ENCODE results near the gene TANC1. TPM values are rescaled to one million over a fixed set of nuclear protein-coding genes. Genes with fewer than 3 reads are reported as not detected.
"Not testable (repeated sequence)": the region's sequence is repeated elsewhere in the genome, so short reads cannot be mapped to it uniquely, and the experiment has no call there.

TANC1 gene
- total RNA-seq, 2 experiments from 2014 or later, result 0.15 to 0.25 TPM

DNA sequence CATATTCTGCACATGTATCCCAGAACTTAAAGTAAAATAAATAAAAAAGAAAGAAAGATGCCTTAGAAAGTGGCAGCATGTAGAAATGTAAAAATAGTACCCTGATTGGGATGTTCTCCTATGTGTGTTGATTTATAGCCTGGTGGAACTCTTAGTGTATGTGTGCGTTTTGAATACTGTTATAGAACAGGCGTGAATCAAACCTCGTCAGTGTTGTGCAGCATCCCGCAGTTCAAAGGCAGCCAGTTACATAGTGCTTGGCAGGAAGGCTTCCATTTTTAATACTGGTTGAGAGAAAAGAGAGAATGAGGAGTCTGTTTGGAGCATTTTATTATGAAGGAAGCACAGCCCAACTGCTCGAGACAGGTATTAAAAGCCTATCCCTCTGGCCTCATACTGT is 49.4 kb downstream of the TANC1 start:
- POLR2A ChIA-PET, result no interaction called here
- CTCF ChIA-PET, result no interaction called here

DNA sequence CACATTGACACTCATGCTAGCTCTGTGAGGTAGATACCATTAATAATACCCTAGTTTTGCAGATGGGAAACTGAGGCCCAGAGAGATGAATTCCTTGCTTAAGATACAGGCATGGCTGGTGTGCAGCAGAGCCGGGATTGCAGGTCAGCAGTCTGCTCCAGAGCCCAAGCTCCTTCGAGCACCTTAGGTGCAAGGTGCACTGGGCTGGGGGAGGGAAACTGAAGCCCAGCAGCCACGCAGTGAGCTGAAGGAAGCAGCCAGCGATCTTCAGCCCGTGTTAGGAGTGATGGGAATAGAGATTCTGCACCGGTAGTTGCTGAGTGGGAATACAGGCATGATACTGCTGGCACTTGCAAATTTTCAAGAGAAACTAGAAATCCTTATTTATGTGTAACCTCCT is 50.6 kb downstream of the TANC1 start:
- CTCF ChIA-PET, result no interaction called here
- POLR2A ChIA-PET, result no interaction called here

- ChIA-PET CTCF (no interaction called here), POLR2A (no interaction called here)
Measured at GRCh38 chr2:159022019-159022418, 53.6 kb downstream of the TANC1 start.

- ChIA-PET POLR2A (no interaction called here), CTCF (no interaction called here)
Measured at GRCh38 chr2:159026170-159026569, 57.7 kb downstream of the TANC1 start.

GRCh38 chr2:159028776-159029175 is 60.3 kb downstream of the TANC1 start:
- ChIA-PET CTCF (no interaction called here), POLR2A (no interaction called here)

- ChIA-PET CTCF (no interaction called here), POLR2A (interaction anchor here (0.7 kb wide), 1 partner anchor 44 kb away, joined by 3 read pairs; no protein-coding TSS in a partner anchor)
Measured at GRCh38 chr2:159029936-159030335, 61.5 kb downstream of the TANC1 start.

GRCh38 chr2:159030674-159031380 is 62.4 kb downstream of the TANC1 start:
- CTCF ChIA-PET, result no interaction called here
- POLR2A ChIA-PET, result interaction anchor here (0.7 kb wide), 1 partner anchor 43 kb away, joined by 3 read pairs; no protein-coding TSS in a partner anchor

GRCh38 chr2:159032146-159032545 is 63.7 kb downstream of the TANC1 start:
- ChIA-PET POLR2A (no interaction called here), CTCF (no interaction called here)

DNA sequence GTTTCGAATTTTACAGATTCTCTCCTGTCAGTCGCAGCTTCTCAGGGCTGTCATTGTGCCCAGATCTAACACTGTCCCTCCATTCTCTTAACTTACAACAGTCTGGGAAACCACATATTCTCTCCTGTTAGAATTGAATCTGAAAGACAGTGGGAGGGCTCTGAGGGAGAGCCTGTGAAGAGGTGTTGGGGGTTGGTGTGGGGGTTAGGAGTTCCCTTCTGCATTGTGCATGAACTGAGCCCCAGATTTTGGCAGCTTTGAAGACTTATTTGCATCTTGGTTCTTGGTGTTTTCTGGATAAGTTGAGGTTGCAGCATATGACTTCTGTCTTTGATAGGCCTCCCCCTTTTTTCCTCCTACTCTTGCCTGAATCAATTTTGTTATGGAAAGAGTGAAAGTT is 64.1 kb downstream of the TANC1 start:
- ChIA-PET POLR2A (no interaction called here), CTCF (no interaction called here)

DNA sequence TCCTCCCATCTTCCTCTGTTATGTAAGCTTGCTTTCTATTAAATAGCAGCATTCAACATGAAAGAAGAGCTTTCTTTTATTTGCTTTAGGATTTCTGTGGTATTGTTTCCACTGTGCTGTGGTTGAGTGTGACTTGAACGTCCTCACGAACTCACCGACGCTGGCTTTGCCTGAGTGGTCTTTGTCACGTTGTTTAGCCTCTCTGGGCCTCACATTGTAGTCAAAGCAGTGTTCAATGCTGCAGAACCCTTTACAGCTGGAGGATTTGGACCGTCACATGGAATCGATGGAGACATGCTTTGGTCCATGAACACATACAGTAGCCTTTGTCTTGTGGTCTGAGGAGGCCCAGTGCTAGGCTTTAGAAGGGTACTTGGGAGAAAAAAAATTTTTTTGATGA is 66.3 kb downstream of the TANC1 start:
- POLR2A ChIA-PET, result no interaction called here

DNA sequence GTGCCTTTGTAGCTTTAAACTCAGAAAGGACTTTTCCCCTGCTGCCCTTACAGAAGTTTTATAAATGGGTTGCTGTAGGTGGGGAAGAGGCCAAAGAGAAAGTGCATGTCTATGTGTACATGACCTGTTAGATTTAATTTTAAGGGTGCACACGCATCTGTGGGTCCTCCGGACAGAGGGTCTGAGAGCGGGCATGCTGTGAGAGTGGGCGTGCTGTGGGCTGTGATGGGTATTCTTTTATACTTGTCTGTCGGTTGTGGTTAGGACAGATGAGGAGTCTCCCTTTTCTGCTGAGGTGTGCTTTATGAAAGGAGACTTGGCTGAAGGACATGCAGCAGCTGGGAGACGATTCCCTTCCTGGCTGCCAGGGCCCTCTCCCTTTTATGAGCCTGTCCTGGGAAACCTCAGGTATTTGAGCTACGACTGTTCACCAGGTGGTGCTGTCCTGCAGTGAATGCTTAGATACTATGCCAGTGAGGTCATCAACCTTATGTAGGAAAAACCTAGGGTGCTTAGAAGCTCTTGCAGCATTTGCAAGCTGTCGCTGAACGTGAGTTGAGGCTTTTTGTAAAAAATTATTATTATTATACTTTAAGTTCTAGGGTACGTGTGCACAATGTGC is 67.5 kb downstream of the TANC1 start:
- CTCF ChIA-PET, result no interaction called here

More for the DNA sequence above, 66.3 kb downstream of the TANC1 start:
- CTCF ChIA-PET, result no interaction called here

DNA sequence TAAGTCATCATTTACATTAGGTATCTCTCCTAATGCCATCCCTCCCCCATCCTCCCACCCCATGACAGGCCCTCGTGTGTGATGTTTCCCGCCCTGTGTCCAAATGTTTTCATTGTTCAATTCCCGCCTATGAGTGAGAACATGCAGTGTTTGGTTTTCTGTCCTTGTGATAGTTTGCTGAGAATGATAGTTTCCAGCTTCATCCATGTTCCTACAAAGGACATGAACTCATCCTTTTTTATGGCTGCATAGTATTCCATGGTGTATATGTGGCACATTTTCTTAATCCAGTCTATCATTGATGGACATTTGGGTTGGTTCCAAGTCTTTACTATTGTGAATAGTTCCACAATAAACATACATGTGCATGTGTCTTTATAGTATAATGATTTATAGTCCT is 68.0 kb downstream of the TANC1 start:
- CTCF ChIA-PET, POLR2A ChIA-PET: not testable (repeated sequence)

More for the DNA sequence above, 67.5 kb downstream of the TANC1 start:
- POLR2A ChIA-PET, result no interaction called here

DNA sequence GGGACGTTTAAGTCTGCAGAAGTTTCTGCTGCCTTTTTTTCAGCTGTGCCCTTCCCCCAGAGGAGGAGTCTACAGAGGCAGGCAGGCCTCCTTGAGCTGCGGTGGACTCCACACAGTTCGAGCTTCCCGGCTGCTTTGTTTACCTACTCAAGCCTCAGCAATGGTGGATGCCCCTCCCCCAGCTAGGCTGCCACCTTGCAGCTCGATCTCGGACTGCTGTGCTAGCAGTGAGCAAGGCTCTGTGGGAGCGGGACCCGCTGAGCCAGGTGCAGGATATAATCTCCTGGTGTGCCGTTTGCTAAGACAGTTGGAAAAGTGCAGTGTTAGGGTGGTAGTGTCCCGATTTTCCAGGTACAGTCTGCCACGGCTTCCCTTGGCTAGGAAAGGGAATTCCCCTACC is 72.9 kb downstream of the TANC1 start:
- CTCF ChIA-PET, POLR2A ChIA-PET: not testable (repeated sequence)

DNA sequence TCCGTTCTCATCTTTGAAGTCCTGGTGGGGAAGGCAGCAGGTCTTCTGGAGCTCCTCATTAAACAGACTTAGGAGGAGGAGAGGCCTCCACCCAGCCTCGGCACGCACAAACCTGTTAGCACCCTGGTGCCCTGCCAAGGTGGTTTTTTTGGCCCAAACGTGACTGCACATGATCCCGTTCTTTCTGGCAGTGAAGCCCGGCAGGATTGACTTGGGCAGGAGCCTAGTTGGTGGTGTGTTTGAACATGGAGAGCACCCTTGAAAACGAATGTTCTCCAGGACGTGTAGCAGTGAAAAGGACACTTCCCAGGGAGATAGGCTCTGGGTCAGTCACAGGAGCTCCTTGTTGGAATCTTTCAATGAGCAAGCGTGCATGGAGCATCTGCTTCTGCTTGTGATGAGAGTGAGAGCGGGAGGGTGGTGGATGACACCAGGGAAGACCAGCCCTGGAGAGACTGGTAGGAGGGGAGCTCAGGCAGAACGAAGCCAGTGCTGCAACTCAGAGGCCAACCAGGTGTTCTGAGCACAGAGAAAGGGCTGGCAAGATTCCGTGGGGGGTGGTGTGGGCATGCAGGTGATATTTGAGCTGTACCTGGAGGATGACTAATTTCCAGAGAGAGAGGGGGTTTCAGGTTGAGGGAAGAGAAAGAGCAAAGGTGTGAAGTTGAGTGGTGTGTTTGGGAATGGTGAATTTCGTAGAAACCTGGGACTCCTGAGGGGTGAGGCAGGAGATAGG is 73.8 kb downstream of the TANC1 start:
- ChIA-PET CTCF (no interaction called here), POLR2A (no interaction called here)

- ChIA-PET POLR2A (no interaction called here), CTCF (no interaction called here)
Measured at GRCh38 chr2:159043710-159044109, 75.3 kb downstream of the TANC1 start.

DNA sequence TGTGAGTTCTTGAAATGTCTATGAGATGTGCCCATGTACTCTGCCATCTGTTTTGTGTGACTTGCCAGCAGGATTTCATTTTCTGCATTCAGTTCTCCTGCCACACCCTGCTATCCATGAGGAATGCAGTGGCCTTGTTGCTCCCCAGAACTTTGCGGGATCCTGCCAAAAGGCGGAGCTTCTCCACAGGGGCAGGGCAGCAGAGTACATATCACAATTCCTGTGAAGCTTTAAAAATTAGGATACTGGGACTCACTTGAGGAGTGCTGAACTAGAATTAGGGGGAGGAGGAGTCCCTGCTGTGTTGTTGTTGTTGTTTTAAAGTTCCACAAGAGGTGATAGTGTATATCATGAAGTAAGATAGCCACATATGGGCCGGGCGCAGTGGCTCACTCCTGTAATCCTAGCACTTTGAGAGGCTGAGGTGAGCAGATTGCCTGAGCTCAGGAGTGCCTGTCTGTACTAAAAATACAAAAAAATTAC is 76.4 kb downstream of the TANC1 start:
- ChIA-PET CTCF (no interaction called here), POLR2A (no interaction called here)

GRCh38 chr2:159045545-159046454 is 77.4 kb downstream of the TANC1 start:
- POLR2A ChIA-PET, result no interaction called here

DNA sequence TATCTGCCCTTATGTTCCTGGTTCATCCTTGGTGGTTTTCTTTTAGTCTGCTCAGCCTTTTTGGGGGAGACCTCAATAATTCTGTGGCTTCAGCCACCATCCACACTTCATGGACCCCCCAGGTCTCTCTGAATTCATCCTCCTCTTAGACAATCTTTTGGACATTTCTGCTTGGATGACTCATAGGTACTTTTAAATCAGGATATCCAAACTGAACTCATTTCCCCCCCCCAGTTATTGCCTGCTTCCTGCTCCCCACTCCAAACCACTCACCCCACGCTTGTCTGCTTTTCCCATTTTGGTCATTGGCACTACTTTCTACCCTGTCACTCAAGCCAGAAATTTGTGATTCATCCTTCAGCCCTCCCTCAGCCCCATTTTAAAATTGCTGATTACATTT is 78.5 kb downstream of the TANC1 start:
- ChIA-PET CTCF (no interaction called here), POLR2A (no interaction called here)

More at GRCh38 chr2:159045545-159046454, 77.4 kb downstream of the TANC1 start:
- CTCF ChIA-PET, result no interaction called here

DNA sequence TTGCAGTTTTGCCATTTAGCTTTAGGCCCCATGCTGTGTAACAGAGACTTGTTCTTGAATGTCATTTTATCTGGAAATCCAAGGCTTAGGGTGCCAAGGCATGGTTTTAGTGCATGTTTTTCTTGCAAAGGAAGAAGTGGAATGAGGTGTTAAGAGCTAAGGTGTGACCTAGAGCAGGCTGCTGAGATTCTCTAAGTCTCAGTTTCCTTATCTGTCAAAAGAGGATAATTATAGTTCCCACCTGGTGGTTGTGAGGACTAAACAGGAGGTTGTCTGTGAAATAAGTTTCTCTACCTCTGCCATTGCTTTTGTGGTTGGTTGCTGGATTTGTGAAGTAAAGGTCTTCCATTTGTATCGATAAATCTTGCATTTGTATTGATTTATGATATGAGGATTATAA is 82.0 kb downstream of the TANC1 start:
- ChIA-PET POLR2A (no interaction called here), CTCF (no interaction called here)

DNA sequence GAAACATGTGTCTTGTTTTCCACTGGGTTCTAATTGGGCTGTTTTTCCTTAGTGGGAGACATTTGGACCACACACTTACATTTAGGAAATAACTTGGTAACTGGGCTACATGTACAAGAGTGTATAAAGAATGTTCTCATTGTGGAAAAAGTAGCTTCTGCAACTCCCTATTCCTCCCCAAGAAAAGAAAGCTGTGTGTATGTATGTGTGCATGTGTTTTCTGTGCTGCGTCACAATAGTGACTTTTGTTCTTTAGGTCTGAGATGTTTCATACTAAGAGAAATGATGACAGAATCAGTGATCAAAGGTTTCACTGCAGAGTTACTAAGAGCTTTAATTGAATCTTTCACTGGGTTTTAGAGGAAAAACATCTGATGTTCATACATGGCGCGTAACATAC is 82.7 kb downstream of the TANC1 start:
- POLR2A ChIA-PET, result no interaction called here

More for the DNA sequence above, 82.7 kb downstream of the TANC1 start:
- CTCF ChIA-PET, result no interaction called here

Data from activated CD8-positive, alpha-beta memory T cell treated with anti-CD3 and anti-CD28 coated beads for 36 hours (primary cell).